Activated CD4-positive, alpha-beta T cell treated with anti-CD3 and anti-CD28 coated beads for 4 hours (primary cell): ENCODE measurements around the gene GAPDH.
"Not testable (repeated sequence)": the region's sequence is repeated elsewhere in the genome, so short reads cannot be mapped to it uniquely, and the experiment has no call there.

Source experiments
- DNase-seq, 2 donors: peaks; one replicate each; pipeline ENCODE4 v3.0.0-alpha.2; 2020

Gene GAPDH

DNA sequence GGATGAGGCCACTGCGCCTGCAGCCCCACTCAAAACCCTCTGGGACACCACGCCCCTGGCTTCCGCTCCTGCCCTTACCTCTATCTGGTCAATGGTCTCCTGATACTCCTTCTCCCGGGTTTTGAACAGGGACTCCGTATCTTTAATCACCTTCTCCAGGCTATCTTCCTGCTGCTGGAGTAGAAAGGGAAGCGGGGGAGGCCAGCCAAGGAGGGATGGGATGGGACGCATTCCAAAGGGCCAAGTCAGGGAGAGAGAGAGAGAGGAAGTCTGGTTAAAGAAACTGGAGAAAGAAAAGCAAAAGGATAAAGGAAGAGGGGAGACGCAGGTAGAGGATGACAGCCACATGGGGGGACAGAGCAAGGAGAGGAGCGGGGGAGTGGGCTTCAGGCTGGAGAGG, 13.7 kb downstream of the GAPDH start:
- DNase-seq = no peak

DNA sequence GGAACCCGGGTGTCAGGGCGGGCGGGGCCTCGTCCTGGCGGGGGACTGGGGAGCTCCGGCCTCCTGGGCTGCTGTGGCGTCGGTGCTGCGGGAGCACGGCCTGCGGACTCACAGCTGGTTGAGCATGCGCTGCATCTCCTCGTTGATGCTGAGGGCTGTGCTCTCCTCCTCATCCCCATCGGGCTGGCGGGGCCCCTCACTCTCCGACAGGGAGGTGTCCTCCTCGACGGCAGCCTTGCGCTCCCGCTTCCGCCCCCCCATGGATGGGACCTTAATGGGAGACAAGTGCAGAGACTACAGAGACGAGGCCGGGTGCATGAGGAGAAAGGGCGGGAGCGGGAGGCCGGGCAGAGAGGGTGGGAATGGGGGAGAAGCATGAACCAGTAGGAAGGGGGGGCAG, 14.2 kb downstream of the GAPDH start:
- DNase-seq = no peak

DNA sequence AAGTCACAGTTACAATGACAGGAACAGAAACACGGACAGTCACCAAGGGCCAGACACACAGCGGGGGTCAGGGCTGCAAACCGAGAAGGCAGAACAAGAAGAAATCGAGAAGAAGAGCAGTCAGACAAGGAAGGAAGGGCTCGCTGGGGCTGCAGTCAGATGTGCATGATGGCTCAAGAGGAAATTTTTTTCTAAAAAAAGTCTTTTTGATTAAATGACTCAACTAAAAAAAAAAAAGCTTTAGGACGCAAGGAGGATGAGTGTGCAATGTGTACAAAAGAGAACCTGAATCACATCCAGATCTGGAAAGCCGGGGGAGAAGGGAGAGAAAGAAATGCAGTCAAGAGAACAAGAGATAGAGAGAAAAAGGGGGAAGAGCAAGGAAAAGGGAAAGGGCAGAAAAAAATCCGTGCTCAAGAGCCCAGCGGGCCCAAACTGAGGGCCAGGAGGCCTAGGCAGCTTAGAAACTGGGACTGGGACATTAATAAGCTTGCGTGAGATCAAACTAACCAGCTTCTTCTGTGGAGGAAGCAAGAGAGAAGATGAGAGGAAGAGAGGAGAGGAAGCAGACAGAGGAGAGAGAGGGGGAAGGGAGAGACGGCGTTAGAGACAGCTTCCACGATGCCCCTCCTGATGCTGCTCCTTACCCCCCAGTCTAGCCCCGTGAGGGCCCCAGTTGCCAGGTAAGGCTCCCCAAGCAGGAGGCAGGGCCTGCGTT, 14.8 kb downstream of the GAPDH start:
- DNase-seq = no peak

DNA sequence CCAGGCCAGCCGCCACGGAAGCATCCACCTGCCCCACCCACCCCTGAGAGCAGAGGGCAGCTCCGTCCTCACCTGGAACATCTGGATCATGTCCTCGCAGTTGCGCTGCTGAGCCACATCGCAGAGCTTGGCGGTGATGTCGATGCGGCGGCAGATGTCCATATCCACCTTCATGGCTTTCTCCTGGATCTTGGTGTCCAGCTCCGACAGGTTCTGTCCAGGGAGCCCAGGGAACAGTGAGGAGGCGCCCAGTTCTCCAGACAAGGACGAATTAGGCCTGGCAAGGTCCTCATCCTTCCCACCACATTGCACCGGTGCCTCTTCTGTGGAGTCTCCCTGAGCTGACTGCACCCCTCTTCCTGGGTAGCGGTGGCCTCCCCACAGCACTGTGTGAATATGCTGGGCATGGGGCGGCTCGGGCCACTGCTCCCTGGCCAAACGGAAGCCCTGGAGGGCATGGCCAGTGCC, 15.4 kb downstream of the GAPDH start:
- DNase-seq = no peak

DNA sequence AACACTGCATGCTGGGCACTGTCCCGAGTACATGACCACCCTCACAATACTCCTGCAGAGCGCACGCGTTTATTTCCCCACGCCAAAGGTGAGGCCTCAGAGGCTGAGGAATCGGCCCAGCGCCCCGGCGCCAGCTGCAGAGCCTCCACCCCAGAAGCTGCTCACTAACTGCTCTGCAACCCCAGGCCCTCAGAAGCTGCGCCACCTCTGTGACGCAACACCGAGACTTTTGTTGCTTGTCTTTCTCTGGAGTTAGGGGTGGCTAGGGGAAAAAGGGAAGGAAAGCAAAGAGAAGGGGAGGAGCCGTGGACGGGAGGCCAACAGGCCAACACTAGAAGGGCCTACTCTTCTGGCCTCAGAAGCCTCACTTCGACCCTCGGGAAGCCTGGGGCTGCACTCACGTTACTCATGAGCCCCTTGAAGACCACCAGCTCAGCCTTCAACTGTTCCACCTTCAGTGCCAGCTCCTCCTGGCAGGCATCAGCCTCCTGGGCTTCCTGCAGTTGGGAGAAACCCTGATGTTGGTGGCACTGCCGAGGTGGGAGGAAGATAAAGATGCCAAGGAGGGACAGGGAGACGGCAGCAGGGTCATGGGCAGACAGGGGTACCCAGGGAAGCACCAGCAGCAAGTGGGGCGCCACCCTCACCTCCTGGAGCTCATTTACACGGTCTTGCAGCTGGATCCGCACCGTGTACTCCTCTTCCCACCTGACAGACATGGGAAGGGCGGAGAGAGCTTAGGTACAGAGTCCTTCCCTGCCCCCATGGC, 16.2 kb downstream of the GAPDH start:
- DNase-seq = no peak

DNA sequence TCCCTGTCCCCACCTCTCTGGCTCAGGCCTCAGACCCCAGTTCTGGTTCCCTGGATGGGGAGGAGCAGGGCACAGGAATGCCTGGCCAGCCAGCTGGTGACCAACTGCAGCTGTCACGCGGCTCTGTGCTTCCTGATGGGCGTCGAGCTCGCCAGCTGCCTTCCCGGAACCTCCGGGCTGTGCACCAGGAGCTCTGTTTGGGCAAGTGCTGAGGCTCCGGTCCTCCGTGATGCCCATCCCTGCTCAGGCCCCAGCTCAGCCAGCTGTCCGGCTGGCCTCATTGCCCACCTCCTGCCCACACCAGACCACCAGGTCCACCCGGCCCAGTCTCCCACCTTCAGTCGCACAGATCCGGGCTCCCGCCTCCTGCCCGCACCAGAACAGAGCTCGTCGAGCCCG, 16.7 kb downstream of the GAPDH start:
- no peak for DNase-seq

DNA sequence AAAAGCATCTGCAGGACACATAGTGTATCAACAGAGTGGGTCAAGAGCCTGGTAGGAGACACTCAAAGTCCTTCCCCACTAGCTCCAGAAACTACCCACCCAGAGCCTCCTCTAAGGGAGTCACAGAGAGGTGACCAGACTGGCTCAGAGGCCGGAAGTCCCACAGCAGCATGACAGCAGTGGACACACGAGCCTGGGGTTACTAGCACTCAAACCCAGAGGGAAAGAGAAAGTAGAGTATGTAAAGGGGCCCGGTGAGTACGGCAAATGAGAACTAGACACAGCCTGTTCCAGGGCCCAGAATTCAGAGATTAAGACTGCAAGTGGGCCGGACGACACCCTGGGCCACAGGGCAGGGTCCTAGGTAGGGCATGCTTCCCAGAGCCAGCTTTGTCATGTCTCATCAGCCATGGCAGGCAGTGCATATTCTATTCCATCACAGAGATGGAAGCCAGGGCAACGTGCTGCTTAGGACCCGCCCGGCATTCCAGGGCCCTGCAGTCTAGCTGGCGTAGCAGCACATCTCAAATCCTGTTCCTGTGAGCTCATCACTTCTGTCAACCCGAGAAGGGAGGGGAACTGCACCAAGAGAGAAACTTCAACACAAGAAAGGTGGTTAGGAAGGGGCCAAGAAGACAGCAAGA, 17.3 kb downstream of the GAPDH start:
- DNase-seq = no peak

DNA sequence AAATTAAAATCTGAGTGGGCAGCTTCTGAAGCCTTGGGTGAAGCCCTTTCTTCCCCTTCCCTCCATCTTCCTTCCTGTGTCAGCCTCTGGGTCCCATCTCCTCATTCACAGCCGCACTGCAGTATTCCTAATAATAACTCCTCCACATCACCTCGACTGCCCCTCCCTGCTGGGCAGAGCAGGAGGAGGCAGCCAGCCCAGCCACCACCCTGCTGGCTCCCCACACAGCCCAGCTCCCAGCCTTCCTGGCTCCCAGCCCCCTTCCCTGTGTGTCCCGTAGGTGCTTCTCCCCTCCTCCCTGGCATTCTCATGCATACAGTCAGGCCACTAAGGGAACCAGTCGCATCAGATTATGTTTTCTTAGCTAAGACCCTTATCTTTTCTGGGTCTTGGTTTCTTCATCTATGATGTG, 17.8 kb downstream of the GAPDH start:
- DNase-seq = no peak

DNA sequence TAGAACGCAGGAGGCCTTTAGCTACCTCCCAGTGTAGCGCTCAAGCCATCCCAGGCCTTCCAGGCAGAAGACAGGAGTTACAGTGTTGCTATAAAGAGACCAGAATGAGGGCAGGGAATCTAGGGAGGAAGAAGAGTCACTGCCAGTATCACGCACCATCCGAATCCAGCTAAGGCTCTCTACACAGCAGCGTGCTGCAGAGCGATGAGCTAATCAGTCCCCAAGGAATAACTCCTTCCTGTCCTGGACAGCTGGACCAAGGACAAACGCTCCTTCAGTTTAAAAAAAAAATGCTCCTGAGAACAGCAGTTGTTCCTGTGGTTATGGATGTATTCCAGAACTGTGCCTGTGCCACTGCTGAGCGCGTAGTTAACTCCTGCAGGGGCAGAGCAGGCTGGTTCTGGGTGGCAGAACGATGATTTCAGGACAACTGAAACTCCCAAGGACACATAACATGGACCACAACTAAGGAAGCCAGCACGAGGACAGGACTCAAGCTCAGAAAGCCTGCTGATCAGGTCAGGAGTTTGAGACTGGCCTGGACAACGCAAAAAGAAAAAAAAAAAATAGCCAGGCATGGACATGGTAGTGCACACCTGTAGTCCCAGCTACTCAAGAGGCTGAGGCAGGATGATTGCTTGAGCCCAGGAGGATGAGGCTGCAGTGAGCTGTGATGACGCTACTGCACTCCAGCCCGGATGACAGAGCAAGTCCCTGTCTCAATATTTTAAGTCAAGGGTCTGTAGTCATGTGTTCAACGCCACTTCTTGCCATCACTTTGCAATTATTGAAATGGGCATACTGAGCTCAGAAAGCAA, 18.9 kb downstream of the GAPDH start:
- no peak for DNase-seq

DNA sequence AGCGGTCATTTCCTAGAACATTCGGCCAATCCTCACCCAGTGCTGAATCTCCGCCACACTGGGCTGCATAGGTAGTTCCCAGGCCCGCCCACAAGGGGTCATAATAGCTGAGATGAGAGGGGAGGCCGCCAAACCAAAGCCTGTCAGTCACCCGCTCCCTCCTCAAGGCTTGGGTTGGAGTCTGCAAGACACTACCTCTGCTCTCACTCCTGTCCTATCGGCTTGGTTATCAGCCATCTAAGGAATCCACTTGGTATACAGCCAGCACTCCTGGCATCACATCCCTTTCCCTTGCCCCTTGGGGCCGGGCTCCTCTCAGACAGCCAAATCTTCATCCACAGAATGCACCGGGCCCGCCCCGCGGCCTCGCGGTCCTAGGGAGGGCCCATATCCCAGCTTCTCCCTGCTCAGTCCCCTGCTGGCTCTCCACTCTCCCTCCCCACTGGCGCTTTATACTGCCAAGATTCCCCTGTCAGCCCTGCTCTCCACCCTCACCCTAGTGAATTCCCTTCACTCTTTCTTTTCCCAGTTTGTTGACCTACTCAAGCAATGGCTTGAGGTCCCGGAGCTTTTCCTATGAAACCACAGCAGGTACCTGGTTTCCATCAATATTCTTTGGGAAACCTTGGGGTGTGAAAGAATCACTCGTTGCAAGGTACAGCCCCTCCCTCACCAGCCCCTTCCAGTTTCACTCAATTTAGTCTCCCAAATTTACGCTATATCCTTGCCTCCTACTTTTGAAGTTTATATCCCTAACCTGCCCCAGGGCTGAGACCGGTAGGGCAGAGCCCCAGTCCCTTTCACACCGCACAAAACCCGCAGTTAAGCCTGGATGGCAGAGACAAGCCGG, 20.1 kb downstream of the GAPDH start:
- DNase-seq = peak; percentile 66 to 69

DNA sequence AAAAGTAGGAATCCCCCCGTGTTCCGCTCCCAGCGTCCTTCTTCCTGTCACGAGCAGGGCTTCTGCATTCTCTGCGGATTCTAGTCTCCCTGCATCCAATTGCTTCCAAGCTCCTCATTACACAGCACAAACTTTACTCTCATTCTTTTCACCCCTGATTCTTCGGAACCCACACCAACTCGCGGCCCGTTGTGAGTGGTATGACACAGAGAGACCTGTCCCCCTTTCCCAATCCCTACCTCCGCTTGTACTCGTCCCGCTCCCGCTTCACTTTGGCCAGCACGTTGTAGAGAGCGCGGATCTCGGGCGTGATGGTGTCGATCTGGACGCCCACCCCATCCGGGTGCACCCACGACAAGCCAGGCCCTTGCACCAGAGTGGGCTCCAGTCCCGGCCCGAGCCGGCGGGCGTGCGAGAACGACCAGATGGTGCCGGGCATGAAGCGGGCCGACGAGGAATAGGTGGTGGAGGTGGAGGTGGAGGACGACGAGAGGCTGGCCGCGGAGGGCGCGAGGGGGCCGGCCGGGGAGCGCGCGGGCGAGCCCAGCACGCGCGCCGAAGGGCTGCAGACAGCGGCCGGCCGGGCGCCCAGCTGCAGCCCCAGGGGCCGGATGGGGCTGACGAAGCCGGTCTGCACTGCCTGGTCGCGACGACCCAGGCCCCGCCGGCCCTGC, 20.8 kb downstream of the GAPDH start:
- DNase-seq = no peak

DNA sequence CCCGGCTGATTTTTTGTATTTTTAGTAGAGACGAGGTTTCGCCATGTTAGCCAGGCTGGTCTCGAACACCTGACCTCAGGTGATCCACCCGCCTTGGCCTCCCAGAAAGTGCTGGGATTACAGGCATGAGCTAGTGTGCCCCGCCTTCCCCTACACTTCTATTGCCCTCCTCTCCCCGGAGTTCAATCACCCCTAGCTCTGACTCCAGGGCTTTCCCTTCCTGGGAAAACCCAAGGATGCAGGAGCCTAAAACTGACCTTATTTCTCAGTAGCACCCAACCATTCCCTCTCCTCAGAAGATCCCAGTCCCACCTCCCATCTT, 22.1 kb downstream of the GAPDH start:
- not testable (repeated sequence) for DNase-seq

DNA sequence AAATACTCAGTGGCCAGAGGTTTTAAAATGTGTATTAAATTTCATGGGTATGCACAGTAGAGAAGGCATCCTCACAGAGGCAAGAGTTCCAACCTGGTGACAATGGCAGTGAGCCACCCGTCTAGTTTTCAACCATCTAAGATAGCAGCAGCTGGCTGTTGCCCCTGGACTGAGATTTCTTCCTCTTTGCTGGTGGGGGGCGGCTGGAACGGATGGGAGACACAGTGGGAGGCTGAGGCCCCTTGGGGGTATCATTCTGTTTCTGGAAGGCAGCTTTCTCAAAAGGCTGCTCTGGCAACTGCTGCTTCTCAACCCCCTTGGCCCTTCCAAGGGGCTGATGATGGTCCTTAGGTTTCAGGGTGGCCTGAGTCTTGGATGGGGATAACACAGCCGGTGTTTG, 22.5 kb downstream of the GAPDH start:
- no peak for DNase-seq

DNA sequence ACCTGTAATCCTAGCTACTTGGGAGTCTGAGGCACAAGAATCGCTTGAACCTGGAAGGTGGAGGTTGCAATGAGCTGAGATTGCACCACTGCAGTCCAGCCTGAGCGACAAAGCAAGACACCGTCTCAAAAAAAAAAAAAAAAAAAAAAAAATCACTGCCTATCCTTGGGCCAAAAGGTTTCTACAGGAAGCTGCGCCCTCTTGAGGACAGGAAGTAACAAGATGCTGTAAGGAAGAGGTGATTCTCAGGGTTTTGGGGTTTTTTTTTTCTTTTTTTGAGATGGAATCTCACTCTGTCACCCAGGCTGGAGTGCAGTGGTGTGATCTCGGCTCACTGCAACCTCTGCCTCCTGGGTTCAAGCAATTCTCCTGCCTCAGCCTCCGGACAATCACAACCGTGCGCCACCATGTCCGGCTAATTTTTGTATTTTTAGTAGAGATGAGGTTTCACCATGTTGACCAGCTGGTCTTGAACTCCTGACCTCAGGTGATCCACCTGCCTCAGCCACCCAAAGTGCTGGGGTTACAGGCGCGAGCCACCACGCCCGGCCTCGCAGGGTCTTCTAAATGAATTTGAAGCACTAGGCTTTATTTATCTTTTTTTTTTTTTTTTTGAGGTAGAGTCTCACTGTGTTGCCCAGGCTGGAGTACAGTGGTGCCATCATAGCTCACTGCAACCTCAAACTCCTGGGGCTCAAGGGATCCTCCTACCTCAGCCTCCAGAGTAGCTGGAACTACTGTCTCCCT, 23.9 kb downstream of the GAPDH start:
- peak; percentile 44 to 55 for DNase-seq

DNA sequence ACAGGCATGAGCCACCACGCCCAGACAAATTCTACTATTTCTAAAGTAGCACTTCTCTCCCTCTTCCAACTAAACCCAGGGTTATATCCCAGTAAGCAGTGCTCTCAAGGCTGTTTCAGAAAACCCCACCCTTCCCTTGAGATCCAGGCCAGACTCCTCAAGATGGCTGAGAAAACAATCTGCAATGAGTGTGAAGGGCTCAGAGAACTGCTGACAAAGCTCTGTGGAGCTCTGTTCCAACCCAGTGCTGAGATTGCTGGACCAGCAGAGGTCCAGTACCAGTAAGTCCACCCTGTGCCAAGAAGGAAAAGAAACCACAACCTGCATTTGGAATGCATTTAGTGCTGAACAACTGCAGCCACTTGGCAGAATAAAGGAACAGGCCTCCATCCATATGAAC, 25.2 kb downstream of the GAPDH start:
- DNase-seq = no peak

DNA sequence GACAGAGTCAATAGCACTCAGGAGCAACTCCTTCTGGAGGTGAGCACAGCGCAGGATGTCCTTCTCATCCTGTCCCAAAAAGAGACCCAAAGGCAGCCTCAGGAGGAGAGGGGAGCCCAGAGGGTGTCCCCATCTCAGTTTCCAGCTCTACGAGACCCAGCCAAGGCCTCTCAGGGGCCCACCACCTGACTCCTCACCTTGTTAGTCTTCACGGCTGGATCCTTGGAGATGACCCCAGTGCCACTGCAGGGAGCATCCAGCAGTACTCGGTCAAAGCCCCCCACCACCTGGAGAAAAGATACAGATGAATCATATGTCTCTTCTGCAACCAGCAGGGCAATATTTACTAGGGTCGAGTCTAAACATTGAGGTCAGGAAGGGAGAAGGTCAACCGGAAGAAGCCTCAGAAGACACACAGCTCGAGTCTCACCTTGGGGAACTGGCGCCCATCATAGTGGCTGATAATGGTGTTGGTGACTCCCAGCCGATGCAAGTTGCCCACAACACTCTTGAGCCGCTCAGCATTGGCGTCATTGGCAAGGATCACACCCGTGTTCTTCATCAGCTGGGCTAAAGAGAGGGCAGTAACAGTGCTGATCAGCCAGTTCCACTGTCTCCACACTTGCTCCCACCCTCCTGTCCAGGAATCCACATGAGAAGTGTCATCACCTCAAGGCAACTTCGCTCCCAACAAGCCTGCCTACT, 26.3 kb downstream of the GAPDH start:
- DNase-seq = no peak

DNA sequence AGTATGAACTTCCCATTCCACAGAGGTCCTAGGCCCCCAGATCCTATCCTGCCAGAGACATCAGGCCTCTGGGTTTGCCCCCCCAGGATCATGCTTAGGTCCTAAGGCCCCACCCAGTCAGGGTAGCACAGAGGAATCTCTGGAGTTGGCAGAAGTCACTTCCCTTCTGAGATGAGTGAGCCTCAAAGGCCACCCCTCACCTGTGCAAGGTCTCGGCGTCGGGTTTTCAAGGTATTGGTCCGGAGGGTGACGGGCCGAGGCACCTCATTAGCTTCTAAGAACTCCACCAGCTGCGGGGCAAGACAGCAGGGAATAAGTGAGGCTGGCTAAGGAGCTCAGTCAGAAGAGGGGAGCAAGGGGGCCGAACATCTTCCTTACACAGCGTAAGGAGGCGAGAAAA, 28.6 kb downstream of the GAPDH start:
- DNase-seq = no peak

DNA sequence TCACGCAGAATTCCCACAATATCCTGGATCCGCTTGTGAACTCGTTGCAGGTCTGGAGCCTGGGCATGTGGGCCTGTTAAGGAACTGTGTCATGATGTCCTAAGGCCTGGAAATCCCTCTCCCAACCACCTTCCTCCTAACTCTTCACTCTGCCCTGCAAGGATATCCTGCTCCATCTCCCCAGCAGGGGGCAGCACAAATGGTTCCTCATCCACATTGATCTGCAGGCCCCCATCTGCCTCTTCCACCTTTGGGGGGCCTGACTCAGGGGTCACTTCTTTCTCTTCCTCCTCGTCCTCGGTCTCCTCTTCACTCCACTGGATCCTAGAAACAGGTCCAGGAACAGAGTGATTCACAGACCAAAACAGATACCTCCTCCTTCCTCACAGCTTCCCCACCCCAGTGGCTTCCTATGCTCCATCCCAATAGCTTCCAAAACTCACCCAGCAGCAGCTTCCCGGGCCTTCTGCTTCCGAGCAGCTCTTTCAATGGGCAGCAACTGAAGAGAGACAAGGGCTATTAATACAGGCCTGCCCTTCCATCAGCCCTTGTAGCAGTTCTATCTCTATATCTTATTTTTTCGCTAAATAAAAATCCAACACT, 29.2 kb downstream of the GAPDH start:
- DNase-seq = peak; percentile 61 to 71

DNA sequence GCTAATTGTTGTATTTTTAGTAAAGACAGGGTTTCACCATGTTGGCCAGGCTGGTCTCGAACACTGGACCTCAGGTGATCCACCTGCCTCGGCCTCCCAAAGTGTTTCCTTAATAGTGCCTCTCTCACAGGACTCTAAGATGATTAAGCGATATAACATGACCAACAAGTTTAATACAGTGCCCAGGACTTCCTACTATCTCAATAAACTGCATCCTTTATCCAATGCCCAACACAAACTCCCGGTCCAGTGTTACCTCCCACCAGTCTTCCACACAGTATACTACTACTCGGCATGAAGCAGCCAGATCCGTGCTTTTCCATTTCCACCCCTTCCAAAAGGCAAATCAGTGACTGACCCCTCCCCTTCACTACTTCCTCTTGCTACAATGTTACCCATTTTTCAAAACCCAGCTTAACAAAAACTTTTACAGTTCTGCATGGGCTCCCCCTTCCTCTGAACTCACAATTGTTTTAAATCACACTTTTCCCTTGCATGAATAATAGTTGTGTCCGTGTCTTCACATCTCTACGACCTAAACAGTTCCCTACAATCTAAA, 32.9 kb downstream of the GAPDH start:
- DNase-seq = no peak
